ENCODE results near the gene FRAS1.

GRCh38 chr4:78032446-78032845 lies 24.7 kb upstream of the FRAS1 start:
- TF ChIP-seq MAX (IDR thresholded peaks at IDR 0.05; ENCODE audit: insufficient read depth, insufficient read length) (no peak), POLR2A (IDR thresholded peaks at IDR 0.05; ENCODE audit: low read depth, low read length) (no peak), EZH2 (IDR thresholded peaks at IDR 0.05; ENCODE audit: borderline replicate concordance, low read depth, low read length, severe bottlenecking) (no peak), GATA2 (IDR thresholded peaks at IDR 0.05; ENCODE audit: insufficient read depth, insufficient read length, low read depth, low read length) (no peak), MYC (IDR thresholded peaks at IDR 0.05; ENCODE audit: low read depth, low read length) (no peak)
- TF ChIP-seq, protein P1, sequence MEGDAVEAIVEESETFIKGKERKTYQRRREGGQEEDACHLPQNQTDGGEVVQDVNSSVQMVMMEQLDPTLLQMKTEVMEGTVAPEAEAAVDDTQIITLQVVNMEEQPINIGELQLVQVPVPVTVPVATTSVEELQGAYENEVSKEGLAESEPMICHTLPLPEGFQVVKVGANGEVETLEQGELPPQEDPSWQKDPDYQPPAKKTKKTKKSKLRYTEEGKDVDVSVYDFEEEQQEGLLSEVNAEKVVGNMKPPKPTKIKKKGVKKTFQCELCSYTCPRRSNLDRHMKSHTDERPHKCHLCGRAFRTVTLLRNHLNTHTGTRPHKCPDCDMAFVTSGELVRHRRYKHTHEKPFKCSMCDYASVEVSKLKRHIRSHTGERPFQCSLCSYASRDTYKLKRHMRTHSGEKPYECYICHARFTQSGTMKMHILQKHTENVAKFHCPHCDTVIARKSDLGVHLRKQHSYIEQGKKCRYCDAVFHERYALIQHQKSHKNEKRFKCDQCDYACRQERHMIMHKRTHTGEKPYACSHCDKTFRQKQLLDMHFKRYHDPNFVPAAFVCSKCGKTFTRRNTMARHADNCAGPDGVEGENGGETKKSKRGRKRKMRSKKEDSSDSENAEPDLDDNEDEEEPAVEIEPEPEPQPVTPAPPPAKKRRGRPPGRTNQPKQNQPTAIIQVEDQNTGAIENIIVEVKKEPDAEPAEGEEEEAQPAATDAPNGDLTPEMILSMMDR (IDR thresholded peaks at IDR 0.05; ENCODE audit: extremely low read depth in 1 of 2, insufficient read depth in 1 of 2, low read depth in 1 of 2, low read length in 2 of 2), result no peak

All from endothelial cell of umbilical vein (primary cell).